Effector memory CD8-positive, alpha-beta T cell (primary cell): Measurements from ENCODE around the gene KCTD2.
"Not testable (repeated sequence)": the region's sequence is repeated elsewhere in the genome, so short reads cannot be mapped to it uniquely, and the experiment has no call there.

Source experiments
- ATAC-seq: fragments of 150-1000 bp; cut with Tn5 transposase; replicated peaks from 2 replicates; pipeline ENCODE4 v1.10.0; 2021; ENCODE audit warnings: mild to moderate bottlenecking, moderate library complexity
- DNase-seq, 3 experiments: peaks; one replicate each; pipeline ENCODE4 v3.0.0; 2021
- H3K27ac Mint-ChIP-seq, 2 donors: one replicate each; pipeline ENCODE4 v1.8.0; 2022; ENCODE audit warnings: mild to moderate bottlenecking in 2 of 2, mixed read lengths in 2 of 2, moderate library complexity in 2 of 2
- H3K27me3 Mint-ChIP-seq, 2 donors: one replicate each; pipeline ENCODE4 v1.8.0; 2022; ENCODE audit warnings: mixed read lengths in 2 of 2
- H3K36me3 Mint-ChIP-seq: one replicate; pipeline ENCODE4 v1.8.0; 2022; ENCODE audit warnings: mild to moderate bottlenecking, moderate library complexity, mixed read lengths; ENCODE audit not compliant: insufficient read depth
- H3K4me1 Mint-ChIP-seq, 2 donors: one replicate each; pipeline ENCODE4 v1.8.0; 2022; ENCODE audit warnings: low read depth in 2 of 2, mixed read lengths in 2 of 2
- H3K4me3 Mint-ChIP-seq, 2 donors: one replicate each; pipeline ENCODE4 v1.8.0; 2022; ENCODE audit warnings: mild to moderate bottlenecking in 2 of 2, mixed read lengths in 2 of 2, moderate library complexity in 2 of 2
- H3K9me3 Mint-ChIP-seq, 2 donors: one replicate each; pipeline ENCODE4 v1.8.0; 2022; ENCODE audit warnings: mixed read lengths in 2 of 2

Gene KCTD2

GRCh38 chr17:75010683-75011400 is 36.2 kb upstream of the KCTD2 start:
- no peak for DNase-seq
- Mint-ChIP-seq H3K27me3 (peaks cover 0 to 3% of the 10 kb centered on the region in 2 donors), H3K4me3 (peak overlapping the region; percentile 4 to 18), H3K27ac (peak overlapping the region in 1 of 2 donors; percentile 91), H3K4me1 (peaks cover 18 to 30% of the 10 kb centered on the region in 2 donors), H3K36me3 (peaks cover 10% of the 10 kb centered on the region), H3K9me3 (no peaks in the 10 kb centered on the region)
- ATAC-seq = no peak

GRCh38 chr17:75011401-75012095 is 35.5 kb upstream of the KCTD2 start:
- peaks cover 21 to 30% of the 10 kb centered on the region in 2 donors for H3K4me1 Mint-ChIP-seq

GRCh38 chr17:75012096-75012345 is 35.0 kb upstream of the KCTD2 start:
- H3K9me3 Mint-ChIP-seq = no peaks in the 10 kb centered on the region
- peak overlapping the region; percentile 91 for H3K27ac Mint-ChIP-seq
- ATAC-seq (no peak), DNase-seq (no peak)
- H3K4me1 Mint-ChIP-seq = peaks cover 21 to 30% of the 10 kb centered on the region in 2 donors
- peak overlapping the region; percentile 94 to 95 for H3K4me3 Mint-ChIP-seq
- H3K27me3 Mint-ChIP-seq = no peaks in the 10 kb centered on the region
- peaks cover 20% of the 10 kb centered on the region for H3K36me3 Mint-ChIP-seq

More at GRCh38 chr17:75011401-75012095, 35.5 kb upstream of the KCTD2 start:
- Mint-ChIP-seq H3K27me3 (no peaks in the 10 kb centered on the region), H3K4me3 (peak overlapping the region; percentile 94 to 95), H3K36me3 (peaks cover 16% of the 10 kb centered on the region), H3K9me3 (no peaks in the 10 kb centered on the region), H3K27ac (peak overlapping the region; percentile 91)
- ATAC-seq (no peak), DNase-seq (no peak)

- H3K4me3 Mint-ChIP-seq = peak within 1 kb of the TSS; percentile 94 to 95
- peaks cover 21 to 30% of the 10 kb centered on the region in 2 donors for H3K4me1 Mint-ChIP-seq
- no peaks in the 10 kb centered on the region for H3K9me3 Mint-ChIP-seq
- DNase-seq (peak; percentile 74 to 76 (median 76)), ATAC-seq (peak; percentile 94)
- H3K27ac Mint-ChIP-seq = peak within 1 kb of the TSS; percentile 91
- H3K36me3 Mint-ChIP-seq = peaks cover 24% of the 10 kb centered on the region
- H3K27me3 Mint-ChIP-seq = no peaks in the 10 kb centered on the region
Measured at GRCh38 chr17:75012346-75013091, 34.5 kb upstream of the KCTD2 start, which contains the start of gene MRPL58. TSS of gene MRPL58 (plus strand) at chr17:75012670. CDS start at chr17:75012687, 17 bp downstream.

- Mint-ChIP-seq H3K27me3 (no peaks in the 10 kb centered on the region), H3K36me3 (peaks cover 26% of the 10 kb centered on the region), H3K9me3 (no peaks in the 10 kb centered on the region), H3K4me3 (peak overlapping the region; percentile 94 to 95), H3K27ac (peak overlapping the region; percentile 91), H3K4me1 (peaks cover 21 to 30% of the 10 kb centered on the region in 2 donors)
- ATAC-seq (no peak), DNase-seq (no peak)
Measured at GRCh38 chr17:75013092-75013559, 33.9 kb upstream of the KCTD2 start.

- H3K27me3 Mint-ChIP-seq = no peaks in the 10 kb centered on the region
- no peak overlapping the region for H3K4me3 Mint-ChIP-seq
- peaks cover 39% of the 10 kb centered on the region for H3K36me3 Mint-ChIP-seq
- H3K27ac Mint-ChIP-seq = no peak overlapping the region
- ATAC-seq (no peak), DNase-seq (no peak)
- peaks cover 2 to 16% of the 10 kb centered on the region in 2 donors for H3K4me1 Mint-ChIP-seq
- H3K9me3 Mint-ChIP-seq = no peaks in the 10 kb centered on the region
Measured at GRCh38 chr17:75019146-75019545, 27.9 kb upstream of the KCTD2 start.

GRCh38 chr17:75019710-75020109 is 27.3 kb upstream of the KCTD2 start:
- Mint-ChIP-seq H3K36me3 (peaks cover 39% of the 10 kb centered on the region), H3K4me3 (no peak overlapping the region), H3K4me1 (peaks cover 2 to 14% of the 10 kb centered on the region in 2 donors), H3K27ac (no peak overlapping the region), H3K9me3 (no peaks in the 10 kb centered on the region), H3K27me3 (no peaks in the 10 kb centered on the region)
- ATAC-seq (no peak), DNase-seq (no peak)

GRCh38 chr17:75020331-75021110 is 26.5 kb upstream of the KCTD2 start:
- Mint-ChIP-seq H3K4me1 (peaks cover 8 to 11% of the 10 kb centered on the region in 2 donors), H3K27ac (no peak overlapping the region), H3K36me3 (peaks cover 39% of the 10 kb centered on the region), H3K9me3 (no peaks in the 10 kb centered on the region), H3K4me3 (no peak overlapping the region), H3K27me3 (no peaks in the 10 kb centered on the region)
- no peak for ATAC-seq
- DNase-seq = no peak

GRCh38 chr17:75024686-75025397 is 22.2 kb upstream of the KCTD2 start:
- H3K27ac Mint-ChIP-seq = peak overlapping the region in 1 of 2 donors; percentile 80
- no peak for DNase-seq
- H3K27me3 Mint-ChIP-seq = no peaks in the 10 kb centered on the region
- peak; percentile 31 for ATAC-seq
- H3K4me3 Mint-ChIP-seq = peak overlapping the region; percentile 15 to 59
- peaks cover 9% of the 10 kb centered on the region for H3K36me3 Mint-ChIP-seq
- H3K4me1 Mint-ChIP-seq = peaks cover 5 to 7% of the 10 kb centered on the region in 2 donors
- no peaks in the 10 kb centered on the region for H3K9me3 Mint-ChIP-seq

- Mint-ChIP-seq H3K4me3 (peak overlapping the region; percentile 15 to 59), H3K27ac (peak overlapping the region in 1 of 2 donors; percentile 80)
- not testable (repeated sequence) for H3K9me3 Mint-ChIP-seq, H3K4me1 Mint-ChIP-seq, H3K27me3 Mint-ChIP-seq, H3K36me3 Mint-ChIP-seq, DNase-seq, ATAC-seq
Measured at GRCh38 chr17:75025398-75025734, 21.7 kb upstream of the KCTD2 start.

GRCh38 chr17:75026650-75027049 is 20.4 kb upstream of the KCTD2 start:
- H3K4me3 Mint-ChIP-seq, H3K27ac Mint-ChIP-seq, DNase-seq, H3K36me3 Mint-ChIP-seq, H3K27me3 Mint-ChIP-seq, ATAC-seq, H3K9me3 Mint-ChIP-seq, H3K4me1 Mint-ChIP-seq: not testable (repeated sequence)

- H3K9me3 Mint-ChIP-seq = no peaks in the 10 kb centered on the region
- ATAC-seq (no peak), DNase-seq (no peak)
- H3K4me3 Mint-ChIP-seq = no peak overlapping the region
- peaks cover 0 to 9% of the 10 kb centered on the region in 2 donors for H3K27me3 Mint-ChIP-seq
- H3K27ac Mint-ChIP-seq = peak overlapping the region in 1 of 2 donors; percentile 20
- peaks cover 33% of the 10 kb centered on the region for H3K36me3 Mint-ChIP-seq
- H3K4me1 Mint-ChIP-seq = peaks cover 32 to 35% of the 10 kb centered on the region in 2 donors
Measured at GRCh38 chr17:75030161-75030560, 16.9 kb upstream of the KCTD2 start.
